PFSK-1 (cell line): ENCODE results near the gene CD81.

Experiments
- FOXP2 ChIP-seq: optimal IDR thresholded peaks from 2 replicates; pipeline ENCODE3; 2011; ENCODE audit warnings: borderline replicate concordance, control low read depth, inconsistent platforms; ENCODE audit not compliant: insufficient read depth; ENCODE audit errors: extremely low read length, extremely low read depth
- POLR2AphosphoS5 ChIP-seq: IDR thresholded peaks from 2 replicates; pipeline ENCODE4 v1.6.1; 2012; ENCODE audit warnings: low read depth, mild to moderate bottlenecking, control low read depth, low read length, moderate library complexity
- SIN3A ChIP-seq: IDR thresholded peaks from 2 replicates; pipeline ENCODE4 v1.6.1; 2012; ENCODE audit warnings: mild to moderate bottlenecking, low read length, moderate library complexity, borderline replicate concordance; ENCODE audit not compliant: insufficient read depth
- TAF1 ChIP-seq: IDR thresholded peaks from 2 replicates; pipeline ENCODE4 v1.6.1; 2012; ENCODE audit warnings: low read length, control low read depth, borderline replicate concordance; ENCODE audit not compliant: insufficient read depth
- TF ChIP-seq, protein P1 (sequence below), 2 experiments: IDR thresholded peaks; 2 replicates each; pipeline versions ENCODE4 v1.6.1 to v1.8.0; 2011 to 2012; ENCODE audit warnings: low read depth in 2 of 2, low read length in 2 of 2, control low read depth in 1 of 2, inconsistent platforms in 1 of 2, mild to moderate bottlenecking in 1 of 2, moderate library complexity in 1 of 2; ENCODE audit not compliant: insufficient read depth in 1 of 2

CD81 gene

DNA sequence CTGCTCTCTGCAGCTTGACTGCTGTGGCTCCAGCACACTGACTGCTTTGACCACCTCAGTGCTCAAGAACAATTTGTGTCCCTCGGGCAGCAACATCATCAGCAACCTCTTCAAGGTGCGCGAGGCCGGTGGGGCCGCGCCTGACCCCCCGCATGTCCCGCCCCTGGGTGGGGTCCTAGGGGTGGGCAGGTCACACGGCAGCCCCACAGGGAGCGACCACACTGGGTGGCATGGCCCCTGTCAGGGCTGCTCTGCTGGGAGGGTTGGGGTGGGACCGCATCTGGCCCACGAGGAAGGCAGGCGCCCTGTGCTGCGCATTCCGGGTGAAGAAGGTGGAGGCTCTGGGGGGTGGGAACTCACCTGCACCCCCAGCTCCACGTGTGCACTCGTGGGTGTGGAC is 18.7 kb downstream of the CD81 start:
- no peak for TF ChIP-seq FOXP2
- TF ChIP-seq, protein P1, sequence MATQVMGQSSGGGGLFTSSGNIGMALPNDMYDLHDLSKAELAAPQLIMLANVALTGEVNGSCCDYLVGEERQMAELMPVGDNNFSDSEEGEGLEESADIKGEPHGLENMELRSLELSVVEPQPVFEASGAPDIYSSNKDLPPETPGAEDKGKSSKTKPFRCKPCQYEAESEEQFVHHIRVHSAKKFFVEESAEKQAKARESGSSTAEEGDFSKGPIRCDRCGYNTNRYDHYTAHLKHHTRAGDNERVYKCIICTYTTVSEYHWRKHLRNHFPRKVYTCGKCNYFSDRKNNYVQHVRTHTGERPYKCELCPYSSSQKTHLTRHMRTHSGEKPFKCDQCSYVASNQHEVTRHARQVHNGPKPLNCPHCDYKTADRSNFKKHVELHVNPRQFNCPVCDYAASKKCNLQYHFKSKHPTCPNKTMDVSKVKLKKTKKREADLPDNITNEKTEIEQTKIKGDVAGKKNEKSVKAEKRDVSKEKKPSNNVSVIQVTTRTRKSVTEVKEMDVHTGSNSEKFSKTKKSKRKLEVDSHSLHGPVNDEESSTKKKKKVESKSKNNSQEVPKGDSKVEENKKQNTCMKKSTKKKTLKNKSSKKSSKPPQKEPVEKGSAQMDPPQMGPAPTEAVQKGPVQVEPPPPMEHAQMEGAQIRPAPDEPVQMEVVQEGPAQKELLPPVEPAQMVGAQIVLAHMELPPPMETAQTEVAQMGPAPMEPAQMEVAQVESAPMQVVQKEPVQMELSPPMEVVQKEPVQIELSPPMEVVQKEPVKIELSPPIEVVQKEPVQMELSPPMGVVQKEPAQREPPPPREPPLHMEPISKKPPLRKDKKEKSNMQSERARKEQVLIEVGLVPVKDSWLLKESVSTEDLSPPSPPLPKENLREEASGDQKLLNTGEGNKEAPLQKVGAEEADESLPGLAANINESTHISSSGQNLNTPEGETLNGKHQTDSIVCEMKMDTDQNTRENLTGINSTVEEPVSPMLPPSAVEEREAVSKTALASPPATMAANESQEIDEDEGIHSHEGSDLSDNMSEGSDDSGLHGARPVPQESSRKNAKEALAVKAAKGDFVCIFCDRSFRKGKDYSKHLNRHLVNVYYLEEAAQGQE (IDR thresholded peaks at IDR 0.05; ENCODE audit: insufficient read depth in 1 of 2, low read depth in 2 of 2, low read length in 2 of 2), result no peak
- no peak for TF ChIP-seq TAF1
- no peak for TF ChIP-seq SIN3A
- TF ChIP-seq POLR2AphosphoS5, result no peak

DNA sequence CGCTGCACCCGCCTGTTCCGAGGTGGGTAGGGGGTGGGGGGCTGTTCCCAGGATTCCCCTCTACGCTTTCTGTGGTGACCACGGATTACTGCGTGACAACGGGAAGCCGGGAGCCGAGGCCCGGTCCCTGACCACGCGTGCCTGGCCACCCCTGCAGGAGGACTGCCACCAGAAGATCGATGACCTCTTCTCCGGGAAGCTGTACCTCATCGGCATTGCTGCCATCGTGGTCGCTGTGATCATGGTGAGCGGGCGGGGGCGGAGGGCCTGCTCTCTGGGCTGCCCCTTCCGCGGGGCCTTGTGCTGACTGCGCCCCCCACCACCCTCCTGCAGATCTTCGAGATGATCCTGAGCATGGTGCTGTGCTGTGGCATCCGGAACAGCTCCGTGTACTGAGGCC is 19.4 kb downstream of the CD81 start:
- TF ChIP-seq SIN3A, result no peak
- TF ChIP-seq TAF1, result no peak
- TF ChIP-seq POLR2AphosphoS5, result no peak
- TF ChIP-seq FOXP2, result no peak
- TF ChIP-seq, protein P1 (IDR thresholded peaks at IDR 0.05; ENCODE audit: insufficient read depth in 1 of 2, low read depth in 2 of 2, low read length in 2 of 2), result no peak

DNA sequence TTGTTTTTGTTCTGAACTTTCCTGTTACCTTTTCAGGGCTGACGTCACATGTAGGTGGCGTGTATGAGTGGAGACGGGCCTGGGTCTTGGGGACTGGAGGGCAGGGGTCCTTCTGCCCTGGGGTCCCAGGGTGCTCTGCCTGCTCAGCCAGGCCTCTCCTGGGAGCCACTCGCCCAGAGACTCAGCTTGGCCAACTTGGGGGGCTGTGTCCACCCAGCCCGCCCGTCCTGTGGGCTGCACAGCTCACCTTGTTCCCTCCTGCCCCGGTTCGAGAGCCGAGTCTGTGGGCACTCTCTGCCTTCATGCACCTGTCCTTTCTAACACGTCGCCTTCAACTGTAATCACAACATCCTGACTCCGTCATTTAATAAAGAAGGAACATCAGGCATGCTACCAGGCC is 19.9 kb downstream of the CD81 start:
- TF ChIP-seq, protein P1 (IDR thresholded peaks at IDR 0.05; ENCODE audit: insufficient read depth in 1 of 2, low read depth in 2 of 2, low read length in 2 of 2), result no peak
- no peak for TF ChIP-seq TAF1
- TF ChIP-seq FOXP2, result no peak
- no peak for TF ChIP-seq POLR2AphosphoS5
- TF ChIP-seq SIN3A, result no peak

DNA sequence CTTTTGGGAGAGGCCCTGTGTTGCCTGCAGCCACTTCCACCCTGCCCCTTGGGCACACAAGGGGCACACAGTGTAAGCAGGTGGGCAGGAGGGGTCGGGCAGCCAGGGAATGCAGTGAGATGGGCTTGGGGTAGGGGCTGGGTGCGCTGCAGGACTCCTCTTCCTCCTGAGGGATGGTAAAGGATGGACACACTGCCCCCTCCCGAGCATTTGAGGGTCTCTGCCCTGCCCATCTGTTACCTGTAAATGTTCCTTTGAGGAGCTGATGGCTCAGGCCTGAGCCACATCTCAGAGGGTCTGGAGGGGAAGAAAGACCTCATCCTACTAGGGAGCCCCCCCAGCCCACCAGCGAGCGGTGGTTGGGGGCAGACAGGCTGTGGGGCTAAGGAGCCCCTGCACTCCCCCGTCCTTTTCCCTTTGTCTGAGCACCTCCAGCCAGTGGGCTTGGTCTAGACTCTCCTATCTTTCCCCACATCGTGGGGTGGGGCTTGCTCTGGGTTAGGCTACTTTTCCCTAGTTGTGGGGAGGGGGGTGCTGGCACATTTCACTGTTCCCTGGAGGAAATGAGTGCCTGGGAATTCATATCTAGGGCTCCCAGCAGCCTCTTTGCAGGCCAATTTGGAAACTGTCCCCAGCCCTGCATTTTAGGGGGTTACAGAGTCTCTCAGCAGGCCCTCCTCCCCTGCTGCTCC is 21.7 kb downstream of the CD81 start:
- TF ChIP-seq FOXP2 (no peak), SIN3A (no peak), POLR2AphosphoS5 (no peak), TAF1 (no peak)
- TF ChIP-seq, protein P1 (IDR thresholded peaks at IDR 0.05; ENCODE audit: insufficient read depth in 1 of 2, low read depth in 2 of 2, low read length in 2 of 2), result no peak
